KG1 (cell line): ENCODE measurements around the gene BMPR1A.

Source experiments
- DNase-seq: peaks from one replicate; lab custom pipeline; 2025; lab: John Stamatoyannopoulos, UW

BMPR1A gene

DNA sequence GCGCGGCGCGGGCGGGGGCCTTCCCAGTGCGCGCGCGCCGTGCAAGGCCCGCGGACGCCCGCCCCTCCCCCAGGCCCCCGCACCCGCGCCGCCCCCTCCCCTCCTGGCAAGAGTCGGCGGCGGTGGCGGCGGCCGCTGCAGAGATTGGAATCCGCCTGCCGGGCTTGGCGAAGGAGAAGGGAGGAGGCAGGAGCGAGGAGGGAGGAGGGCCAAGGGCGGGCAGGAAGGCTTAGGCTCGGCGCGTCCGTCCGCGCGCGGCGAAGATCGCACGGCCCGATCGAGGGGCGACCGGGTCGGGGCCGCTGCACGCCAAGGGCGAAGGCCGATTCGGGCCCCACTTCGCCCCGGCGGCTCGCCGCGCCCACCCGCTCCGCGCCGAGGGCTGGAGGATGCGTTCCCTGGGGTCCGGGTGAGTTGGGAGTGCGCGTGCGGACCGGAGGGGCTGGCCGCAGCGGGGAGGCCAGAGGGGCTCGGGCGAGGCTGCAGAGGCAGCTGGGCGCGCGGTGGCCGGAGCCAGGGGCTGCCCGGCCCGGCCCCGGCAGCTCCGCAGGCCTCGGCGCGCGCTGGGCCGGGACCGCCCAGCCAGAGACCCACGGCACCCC lies at the start of gene BMPR1A:
Gene BMPR1A (plus strand): TSS at position 109 of the 602 bp plus-strand sequence. CDS start 119,400 bp downstream, outside the sequence.
- DNase-seq, result no peak

DNA sequence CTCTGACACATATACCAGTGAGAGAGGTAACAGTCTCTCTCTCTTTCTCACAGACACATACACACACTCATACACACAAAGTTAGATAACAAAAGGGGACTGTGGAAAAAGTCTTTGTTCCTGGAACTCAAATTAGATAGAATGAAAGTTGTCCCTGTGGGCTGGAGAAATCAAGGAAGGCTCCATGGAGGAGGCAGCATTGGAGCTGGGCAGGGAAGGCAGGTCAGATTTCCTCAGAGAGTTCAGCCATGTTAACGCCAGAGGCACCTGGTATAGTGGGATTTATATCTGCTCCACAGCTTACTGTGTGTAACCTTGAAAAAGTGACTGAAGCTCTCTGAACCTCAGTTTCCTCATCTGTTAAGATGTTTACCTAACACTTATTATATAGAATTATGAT lies 49.4 kb upstream of the BMPR1A start:
- no peak for DNase-seq

DNA sequence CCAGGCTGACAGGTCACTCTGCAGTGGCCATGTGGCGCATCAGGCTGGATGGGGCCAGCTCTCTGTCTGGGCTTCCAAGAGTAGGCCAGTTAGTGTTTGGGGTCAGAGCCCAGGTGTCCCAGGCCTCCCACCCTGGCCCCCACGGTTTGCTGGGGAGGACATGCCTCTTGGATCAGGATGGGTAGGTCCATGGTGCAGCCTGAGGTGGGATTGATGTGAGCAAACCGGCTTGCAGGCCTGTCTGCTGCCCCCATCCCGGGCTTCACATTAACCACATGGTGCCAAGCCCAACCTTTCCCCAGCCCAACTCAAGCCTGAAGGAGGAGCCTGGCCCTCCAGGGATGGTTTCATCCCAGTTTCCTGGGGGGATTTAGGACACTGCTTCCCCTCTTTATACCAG lies 48.9 kb upstream of the BMPR1A start:
- no peak for DNase-seq

DNA sequence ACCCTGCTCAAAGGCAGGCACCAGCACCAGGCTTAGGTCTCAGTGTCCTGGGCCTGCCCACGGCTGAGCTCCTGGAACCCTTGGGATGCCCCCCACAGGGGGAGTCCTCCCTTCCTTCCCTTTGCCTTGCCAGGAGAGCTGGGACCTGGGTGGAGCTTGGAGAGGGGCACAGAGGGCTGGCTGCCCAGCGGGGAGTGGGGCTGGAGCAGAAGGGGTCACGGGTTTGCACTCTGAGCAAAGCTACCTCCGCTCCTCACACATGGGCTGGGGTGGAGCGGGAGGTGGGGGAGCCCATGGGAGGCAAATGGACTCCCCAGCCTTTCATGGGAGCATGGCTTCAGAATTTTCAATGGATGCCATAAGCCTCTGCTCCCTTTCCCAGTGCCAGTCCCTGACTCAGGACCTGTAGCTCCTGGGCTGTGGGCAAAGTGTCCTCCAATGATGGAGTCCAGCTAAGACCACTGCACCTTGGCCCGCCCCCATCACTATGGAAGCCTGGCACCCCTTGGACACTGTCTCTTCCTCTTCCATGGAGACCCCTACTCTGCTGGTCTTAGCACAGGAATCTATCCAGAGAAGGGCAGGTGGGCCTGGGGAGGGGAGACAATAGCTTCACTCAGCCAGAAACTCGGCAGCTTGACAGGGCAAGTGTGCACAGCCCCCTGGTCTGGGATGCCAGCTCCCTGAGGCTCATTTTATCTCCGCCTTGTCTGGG lies 48.2 kb upstream of the BMPR1A start:
- no peak for DNase-seq

DNA sequence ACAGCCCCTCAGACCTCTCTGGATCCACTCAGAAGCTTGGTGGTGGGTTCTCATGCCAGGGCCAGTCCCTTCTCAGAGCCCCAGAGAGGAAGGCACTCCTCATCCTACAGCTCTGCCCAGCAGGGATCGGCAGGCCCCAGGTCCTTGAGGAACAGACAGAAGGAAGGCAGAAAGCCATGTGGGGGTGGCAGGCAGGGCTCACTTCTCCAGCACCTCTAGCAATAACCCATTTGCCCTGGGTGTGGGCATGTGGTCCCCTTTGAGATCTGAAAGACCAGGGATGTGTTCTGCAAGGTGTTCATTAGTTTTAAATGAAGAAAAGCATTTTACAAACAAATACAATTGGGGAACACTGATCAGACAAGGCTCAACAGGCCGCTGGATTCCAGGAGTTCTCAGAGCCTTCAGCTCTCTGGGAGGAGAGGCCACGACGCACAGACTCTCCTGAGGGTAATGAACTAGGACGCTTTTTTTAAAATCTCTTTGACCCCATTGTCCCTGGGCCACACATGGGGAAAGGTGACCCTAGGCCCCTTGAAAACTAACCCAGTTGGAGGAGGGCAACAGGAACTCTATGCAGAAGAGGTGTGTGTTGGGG lies 47.5 kb upstream of the BMPR1A start:
- DNase-seq, result no peak

DNA sequence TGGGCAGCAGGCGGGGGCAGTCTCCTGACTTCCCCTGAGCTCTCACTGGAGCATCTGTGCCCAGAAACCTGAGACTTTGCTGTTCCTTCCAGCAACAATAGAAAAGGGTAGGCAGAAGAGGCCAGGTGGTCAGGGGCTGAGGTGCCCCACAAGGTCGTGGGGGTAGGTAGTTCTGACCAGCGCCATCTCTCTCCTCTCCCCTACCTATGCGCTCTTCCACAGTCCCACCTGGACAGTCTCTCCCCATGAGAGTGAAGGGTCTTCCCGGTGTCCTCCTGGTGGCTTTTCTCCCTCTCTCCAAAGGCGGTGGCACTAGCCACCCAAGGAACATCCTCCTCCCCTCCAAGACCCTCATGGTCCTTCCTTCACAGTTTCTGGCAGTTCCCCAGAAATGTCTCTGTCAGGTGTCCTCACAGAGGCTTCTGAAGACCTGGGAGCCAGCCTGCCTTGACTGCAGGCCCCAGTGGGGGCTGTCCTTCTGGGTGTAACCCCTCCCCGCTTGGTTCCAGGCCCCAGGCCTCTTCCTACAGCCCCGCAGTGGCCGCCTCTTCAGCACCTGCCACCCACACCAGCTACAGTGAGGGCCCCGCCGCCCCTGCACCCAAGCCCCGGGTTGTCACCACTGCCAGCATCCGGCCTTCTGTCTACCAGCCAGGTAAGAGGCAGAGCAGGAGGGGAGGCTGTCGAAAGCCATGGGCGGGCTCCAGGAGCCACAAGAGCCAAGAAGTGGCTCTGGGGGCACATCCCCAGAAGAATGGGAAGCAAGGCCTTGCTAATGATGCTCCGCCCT lies 46.8 kb upstream of the BMPR1A start:
- no peak for DNase-seq

GRCh38 chr10:86710987-86711512 lies 45.4 kb upstream of the BMPR1A start:
- DNase-seq, result peak; percentile 73

DNA sequence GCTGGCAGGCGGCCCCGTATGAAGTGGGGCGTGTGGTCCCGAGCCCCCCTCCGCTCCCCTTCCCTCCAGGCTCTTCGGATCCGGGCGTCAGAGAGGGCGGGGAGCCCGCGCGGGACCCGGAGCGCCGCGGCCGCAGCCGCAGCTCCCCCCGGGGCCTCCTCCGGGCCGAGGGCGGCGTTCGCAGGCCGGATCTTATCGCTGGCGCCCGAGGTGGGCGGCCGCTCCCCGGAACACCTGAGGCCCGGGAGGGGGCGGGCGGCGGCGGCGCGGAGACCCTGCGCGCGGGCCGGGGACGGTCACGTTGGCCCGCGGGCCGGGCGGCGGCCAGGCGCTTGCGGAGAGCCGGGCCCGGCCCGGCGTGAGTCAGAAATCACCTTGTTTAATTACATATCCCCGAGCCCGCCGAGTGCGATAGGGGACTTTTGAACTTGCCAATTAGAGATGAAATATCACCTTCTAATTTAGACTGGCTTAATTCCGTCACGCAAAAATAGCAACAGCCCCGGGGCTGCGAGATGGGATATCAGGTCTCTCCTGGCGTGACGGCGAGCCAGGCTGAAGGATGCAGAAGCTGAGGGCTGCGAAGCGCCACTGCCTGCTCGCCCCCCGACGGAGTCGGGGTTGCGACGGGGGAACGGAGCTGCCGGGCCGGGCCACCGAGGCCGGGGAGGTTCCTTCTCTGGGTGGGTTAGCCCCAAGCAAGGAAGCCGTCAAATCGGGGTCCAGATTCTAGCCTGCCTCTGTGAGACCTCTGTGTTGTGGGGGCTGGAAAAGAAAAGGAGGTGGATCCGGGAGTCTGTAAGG lies 44.7 kb upstream of the BMPR1A start:
- peak; percentile 30 for DNase-seq

DNA sequence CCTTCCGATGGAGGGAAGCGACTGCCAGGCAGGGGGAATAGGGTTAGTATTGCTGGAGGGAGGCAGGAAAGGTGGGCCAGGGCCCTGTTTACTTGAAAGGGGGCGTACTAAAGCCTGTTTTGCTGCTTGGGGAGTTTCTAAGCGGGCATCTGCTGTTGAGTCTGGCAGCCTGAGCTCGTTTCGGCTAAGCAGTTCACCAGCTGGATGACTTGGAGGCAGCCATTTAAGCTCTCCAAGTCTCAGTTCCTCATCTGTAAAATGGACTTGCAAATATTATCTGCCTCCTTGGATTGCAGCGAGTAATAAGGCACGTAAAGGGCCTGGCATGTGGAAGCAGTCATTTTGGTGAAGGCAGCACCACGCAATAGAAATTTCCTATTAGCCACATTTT lies 44.1 kb upstream of the BMPR1A start:
- no peak for DNase-seq

- no peak for DNase-seq
Measured at GRCh38 chr10:86715156-86715795, 41.1 kb upstream of the BMPR1A start.

- DNase-seq, result no peak
Measured at GRCh38 chr10:86715836-86716235, 40.6 kb upstream of the BMPR1A start.

DNA sequence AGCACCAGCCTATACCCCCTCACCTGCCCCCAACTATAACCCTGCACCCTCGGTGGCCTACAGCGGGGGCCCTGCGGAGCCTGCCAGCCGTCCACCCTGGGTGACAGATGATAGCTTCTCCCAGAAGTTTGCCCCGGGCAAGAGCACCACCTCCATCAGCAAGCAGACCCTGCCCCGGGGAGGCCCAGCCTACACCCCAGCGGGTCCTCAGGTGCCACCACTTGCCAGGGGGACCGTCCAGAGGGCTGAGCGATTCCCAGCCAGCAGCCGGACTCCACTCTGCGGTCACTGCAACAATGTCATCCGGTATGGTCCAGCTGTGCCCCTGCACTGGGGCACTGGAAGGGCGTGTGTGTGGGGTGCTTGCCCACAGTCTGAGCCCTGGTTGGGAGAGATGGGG lies 40.0 kb upstream of the BMPR1A start:
- no peak for DNase-seq

DNA sequence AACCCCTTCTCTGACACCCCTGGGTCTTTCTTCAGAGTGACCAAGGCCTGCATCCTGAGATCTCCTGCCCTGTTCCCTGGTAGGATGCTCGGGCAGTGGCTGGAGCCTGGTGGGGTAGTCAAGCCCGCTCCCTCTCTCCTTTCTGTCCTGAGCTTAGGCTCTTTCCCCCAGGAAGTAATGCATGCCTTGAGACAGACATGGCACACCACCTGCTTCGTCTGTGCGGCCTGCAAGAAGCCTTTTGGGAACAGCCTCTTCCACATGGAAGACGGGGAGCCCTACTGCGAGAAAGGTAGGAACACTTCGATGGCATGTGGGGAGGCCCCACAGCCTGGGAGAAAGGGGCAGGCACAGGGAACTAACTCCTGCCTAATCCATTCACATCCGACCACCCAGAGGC lies 37.9 kb upstream of the BMPR1A start:
- DNase-seq, result no peak

DNA sequence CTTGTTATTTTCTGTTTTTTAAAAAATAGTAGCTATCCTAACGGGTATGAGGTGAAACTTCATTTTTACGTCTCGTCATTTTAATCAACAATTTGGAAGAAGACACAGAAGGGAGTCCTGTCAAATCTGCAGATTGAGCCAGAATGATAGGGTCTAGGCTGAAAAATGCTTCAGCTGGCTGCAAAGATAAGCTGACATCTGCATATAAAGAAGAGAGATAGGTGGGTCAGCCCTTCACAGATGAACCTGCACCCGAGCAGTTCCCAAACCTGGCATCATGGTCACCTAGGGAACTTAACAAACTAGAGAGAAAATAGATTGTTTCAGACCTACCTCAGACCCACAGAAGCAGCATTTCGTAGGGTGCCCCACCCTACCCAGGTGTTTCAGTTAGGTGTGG lies 35.2 kb upstream of the BMPR1A start:
- no peak for DNase-seq

- DNase-seq, result no peak
Measured at GRCh38 chr10:86723009-86723408, 33.4 kb upstream of the BMPR1A start.

DNA sequence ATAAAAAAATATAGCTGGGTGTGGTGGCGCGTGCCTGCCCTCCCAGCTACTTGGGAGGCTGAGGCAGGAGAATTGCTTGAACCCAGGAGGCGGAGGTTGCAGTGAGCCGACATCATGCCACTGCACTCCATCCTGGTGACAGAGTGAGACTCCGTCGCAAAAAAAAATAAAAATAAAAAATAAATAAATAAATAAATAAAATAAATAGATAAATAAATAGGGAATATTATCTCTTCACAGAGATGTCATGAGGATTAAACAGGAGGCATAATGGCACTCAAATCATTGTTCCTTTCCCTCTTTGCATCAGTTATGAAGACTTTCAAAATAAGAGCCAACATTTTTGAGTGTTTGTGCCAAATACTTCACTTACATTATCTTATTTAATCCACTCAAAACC lies 32.0 kb upstream of the BMPR1A start:
- DNase-seq, result no peak

- no peak for DNase-seq
Measured at GRCh38 chr10:86725980-86726676, 30.3 kb upstream of the BMPR1A start.

- DNase-seq, result no peak
Measured at GRCh38 chr10:86726677-86726999, 29.8 kb upstream of the BMPR1A start.

DNA sequence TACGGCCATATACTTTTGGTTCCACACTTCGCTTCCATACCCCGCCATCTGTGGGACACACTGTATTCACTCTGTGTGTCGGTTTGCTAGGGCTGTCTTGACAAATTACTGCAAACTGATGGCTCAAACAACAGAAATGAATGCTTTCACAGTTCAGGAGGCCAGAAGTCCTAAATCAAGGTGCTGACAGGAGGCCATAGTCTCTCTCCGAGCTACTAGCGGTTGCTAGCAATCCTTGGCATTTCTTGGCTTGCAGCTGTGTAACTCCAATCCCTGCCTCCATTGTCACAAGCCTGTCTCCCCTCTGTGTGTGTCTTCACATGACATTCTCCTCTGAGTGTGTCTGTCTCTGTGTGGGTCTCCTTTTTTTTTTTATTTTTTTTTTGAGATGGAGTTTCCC lies 28.9 kb upstream of the BMPR1A start:
- DNase-seq, result no peak

- no peak for DNase-seq
Measured at GRCh38 chr10:86728056-86728455, 28.4 kb upstream of the BMPR1A start.

DNA sequence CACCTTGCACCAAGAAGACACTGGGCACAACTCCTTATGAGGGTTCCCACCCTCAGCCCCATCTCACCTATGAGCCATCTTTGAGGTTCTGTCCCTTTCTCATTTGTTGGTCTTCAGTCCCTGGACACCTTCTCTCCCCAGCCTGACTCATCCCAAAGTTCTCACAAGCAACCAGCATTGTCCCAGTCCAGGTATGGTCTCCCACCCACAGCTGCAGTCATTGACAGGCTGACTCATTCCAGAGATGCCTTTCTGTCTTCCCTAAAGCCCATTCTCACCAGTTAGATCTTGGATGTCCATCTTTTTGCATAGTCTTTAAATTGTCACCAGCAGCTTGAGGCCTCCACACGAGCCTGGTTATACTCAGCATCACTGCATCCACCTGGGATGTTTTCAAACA lies 26.7 kb upstream of the BMPR1A start:
- DNase-seq, result no peak
